Measurements from ENCODE around the gene CLEC14A. TPM values are rescaled to one million over a fixed set of nuclear protein-coding genes. Genes with fewer than 3 reads are reported as not detected.

The CLEC14A gene
- total and polyA plus RNA-seq, 9 of the 15 experiments (the other 6 are each of a cell fraction or from before 2014, with no cell fraction given): not detected

- in situ Hi-C loops (cut with MboI) (no loop called here), intact Hi-C loops (cut with micrococcal nuclease) (no loop called here)
- no peaks in the 10 kb centered on the region for H3K4me1 ChIP-seq (replicated peaks in 1 of 2; ENCODE audit: control insufficient read depth in 2 of 2, insufficient read depth in 2 of 2, low read length in 2 of 2)
- DNase-seq (ENCODE audit: extremely low read depth in 1 of 4, low spot score in 3 of 4): no peak
- no TSS peak for BruUV-seq (replicated peaks)
- ChIA-PET POLR2A (no interaction called here), CTCF (ENCODE audit: low intra/inter-chr PET ratio) (no interaction called here)
- H3K79me2 ChIP-seq (ENCODE audit: control insufficient read depth, insufficient read depth, low read length): no peaks in the 10 kb centered on the region
- TF ChIP-seq DPF2 (IDR thresholded peaks at IDR 0.05) (no peak), ZNF12 (CRISPR knock-in tag; IDR thresholded peaks at IDR 0.05) (no peak), SAFB2 (IDR thresholded peaks at IDR 0.05; ENCODE audit: borderline replicate concordance, low read depth, low read length, severe bottlenecking) (no peak), KLF1 (tag; IDR thresholded peaks at IDR 0.05) (no peak), MLLT1 (IDR thresholded peaks at IDR 0.05) (no peak), MEF2D (tag; conservative IDR thresholded peaks at IDR 0.05; ENCODE audit: low read depth) (no peak), ZNF253 (CRISPR knock-in tag; conservative IDR thresholded peaks at IDR 0.05) (no peak), MLX (CRISPR knock-in tag; conservative IDR thresholded peaks at IDR 0.05) (no peak), ZNF57 (CRISPR knock-in tag; IDR thresholded peaks at IDR 0.05) (no peak), ILK (tag; IDR thresholded peaks at IDR 0.05; ENCODE audit: borderline replicate concordance, low read depth) (no peak), CHAMP1 (IDR thresholded peaks at IDR 0.05) (no peak)
- H2AFZ ChIP-seq (ENCODE audit: low read depth, low read length): no peak overlapping the region
- 0% methylated on average over 2 of the region's 2 CpGs for WGBS (ENCODE audit: insufficient coverage, low coverage, missing lambda C conversion rate)
- no peaks in the 10 kb centered on the region for H3K9me1 ChIP-seq (ENCODE audit: control insufficient read depth, insufficient read depth, low read length)
- FAIRE-seq: no peak
- H3K36me3 ChIP-seq (ENCODE audit: control insufficient read depth, insufficient read depth, low read length): no peaks in the 10 kb centered on the region
- ATAC-seq: no peak
- no peak overlapping the region for H3K9ac ChIP-seq (ENCODE audit: insufficient read depth in 1 of 2, low read depth in 2 of 2, low read length in 2 of 2)
- H3K27ac ChIP-seq (ENCODE audit: extremely low read depth, low read depth, low read length): no peak overlapping the region
- H3K4me2 ChIP-seq (ENCODE audit: insufficient read depth, low read length): no peak overlapping the region
- no peak overlapping the region for H3K4me3 ChIP-seq
- no peaks in the 10 kb centered on the region for H3K9me3 ChIP-seq (replicated peaks; ENCODE audit: control insufficient read depth, insufficient read depth, low read depth, low read length)
- H3K27me3 ChIP-seq (ENCODE audit: control insufficient read depth in 2 of 2, insufficient read depth in 2 of 2, low read length in 2 of 2): no peaks in the 10 kb centered on the region
- H4K20me1 ChIP-seq (replicated peaks; ENCODE audit: control insufficient read depth, insufficient read depth, low read length): no peaks in the 10 kb centered on the region
Measured at GRCh38 chr14:38285962-38286361, 30.1 kb upstream of the CLEC14A start.
